ENCODE data around the gene B4GALT5.
"Not testable (repeated sequence)": the region's sequence is repeated elsewhere in the genome, so short reads cannot be mapped to it uniquely, and the experiment has no call there.

The B4GALT5 gene

DNA sequence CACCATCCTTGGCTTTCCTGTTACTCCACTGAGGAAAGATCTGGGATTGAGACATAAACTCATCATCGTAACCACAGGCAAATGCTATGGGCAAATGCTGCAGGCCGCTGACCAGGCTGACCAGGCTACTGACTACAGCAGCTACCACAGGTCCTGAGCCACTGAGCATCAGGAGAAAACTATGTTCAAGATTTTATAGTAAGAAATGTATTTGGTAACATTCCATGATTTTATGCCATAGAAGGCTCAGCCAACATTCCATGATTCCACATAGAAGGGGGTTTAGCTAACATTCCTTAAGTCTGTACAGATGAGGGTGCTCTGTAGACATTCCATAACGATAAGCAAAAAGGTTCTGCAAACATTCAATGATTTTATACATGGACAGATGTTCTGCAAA lies 16.1 kb upstream of the B4GALT5 start:
- DNase-seq (ENCODE audit: low read depth): no peak

DNA sequence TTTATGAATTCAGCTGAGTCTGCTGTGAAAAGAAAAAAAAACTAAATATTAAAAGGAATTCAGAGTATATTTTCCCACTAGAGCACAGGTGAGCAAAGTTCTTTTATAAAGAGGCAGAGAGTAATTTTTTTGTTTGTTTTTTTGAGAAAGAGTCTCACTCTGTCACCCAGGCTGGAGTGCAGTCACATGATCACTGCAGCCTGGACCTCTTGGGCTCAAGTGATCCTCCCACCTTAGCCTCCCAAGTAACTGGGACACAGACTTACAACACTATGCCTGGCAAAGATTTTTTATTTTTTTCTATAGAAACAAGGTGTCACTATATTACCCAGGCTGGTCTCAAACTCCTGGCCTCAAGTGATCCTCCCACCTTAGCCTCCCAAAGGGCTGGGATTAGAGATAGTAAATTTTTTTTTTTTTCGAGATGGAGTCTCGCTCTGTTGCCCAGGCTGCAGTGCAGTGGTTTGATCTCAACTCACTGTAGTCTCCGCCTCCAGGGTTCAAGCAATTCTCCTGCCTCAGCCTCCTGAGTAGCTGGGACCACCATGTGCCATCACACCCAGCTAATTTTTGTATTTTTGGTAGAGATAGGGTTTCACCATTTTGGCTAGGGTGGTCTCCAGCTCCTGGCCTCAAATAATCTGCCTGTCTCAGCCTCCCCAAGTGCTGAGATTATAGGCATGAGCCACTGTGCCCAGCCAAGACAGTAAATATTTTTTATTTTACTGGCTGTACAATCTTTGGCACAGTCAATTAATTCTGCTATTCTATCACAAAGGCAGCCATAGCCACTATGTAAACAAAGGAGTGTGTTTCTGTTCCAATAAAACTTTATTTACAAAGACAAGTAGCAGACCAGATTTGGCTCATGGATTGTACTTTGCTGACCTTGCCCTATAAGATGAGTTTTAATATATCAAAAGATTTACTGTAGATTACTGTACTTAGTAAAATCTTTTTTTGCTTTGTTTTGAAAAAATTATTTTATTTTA lies 14.5 kb upstream of the B4GALT5 start:
- DNase-seq (ENCODE audit: low read depth): no peak

DNA sequence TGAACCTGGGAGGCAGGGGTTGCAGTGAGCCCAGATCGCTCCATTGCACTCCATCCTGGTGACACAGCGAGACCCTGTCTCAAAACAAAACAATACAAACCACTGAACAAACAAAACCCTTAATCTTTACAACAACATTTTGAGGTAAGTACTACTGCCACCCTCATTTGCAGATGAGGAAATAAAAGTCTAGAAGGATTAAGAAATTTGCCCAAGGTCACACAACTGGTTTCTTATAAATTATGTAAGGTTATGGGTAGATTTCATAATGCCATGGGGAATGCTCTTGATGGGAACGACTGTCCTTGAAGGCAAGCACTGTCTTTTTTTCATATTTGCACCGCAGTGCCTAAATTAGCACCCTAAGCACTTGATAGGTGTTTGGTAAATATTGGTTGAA lies 13.8 kb upstream of the B4GALT5 start:
- no peak for DNase-seq (ENCODE audit: low read depth)

DNA sequence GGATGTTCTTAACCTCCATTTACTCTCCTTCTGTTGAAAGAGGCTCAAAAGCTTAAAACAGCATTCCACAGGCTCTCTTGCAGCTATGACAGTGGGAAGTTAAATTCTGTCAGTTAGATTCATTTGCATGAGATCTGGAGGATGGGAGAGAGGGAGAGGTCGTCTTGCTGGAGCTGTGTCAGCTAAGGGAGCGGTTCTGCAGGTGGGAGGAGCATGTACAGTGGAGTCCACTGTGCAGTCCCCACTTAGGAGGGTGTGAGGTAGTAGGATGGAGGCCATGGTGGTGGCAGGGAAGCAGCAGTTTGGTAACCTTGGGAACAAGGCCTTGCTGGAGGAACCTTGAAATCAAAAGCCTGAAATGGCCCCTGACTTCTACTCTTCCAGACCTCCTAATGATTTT lies 12.0 kb upstream of the B4GALT5 start:
- DNase-seq (ENCODE audit: low read depth): no peak

DNA sequence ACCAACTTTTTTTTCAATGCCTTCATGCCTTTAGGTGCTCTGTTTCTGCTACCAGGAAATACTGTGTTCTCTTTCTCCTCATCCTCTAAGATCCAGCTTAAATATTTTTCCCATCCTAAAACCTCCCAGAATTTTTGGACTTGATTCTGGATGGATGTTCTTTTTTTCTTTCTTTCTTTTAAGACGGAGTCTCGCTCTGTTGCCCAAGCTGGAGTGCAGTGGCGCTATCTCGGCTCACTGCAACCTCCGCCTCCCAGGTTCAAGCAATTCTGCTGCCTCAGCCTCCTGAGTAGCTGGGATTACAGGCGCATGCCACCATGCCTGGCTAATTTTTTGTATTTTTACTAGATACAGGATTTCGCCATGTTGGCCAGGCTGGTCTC lies 11.5 kb upstream of the B4GALT5 start:
- DNase-seq (ENCODE audit: low read depth): not testable (repeated sequence)

DNA sequence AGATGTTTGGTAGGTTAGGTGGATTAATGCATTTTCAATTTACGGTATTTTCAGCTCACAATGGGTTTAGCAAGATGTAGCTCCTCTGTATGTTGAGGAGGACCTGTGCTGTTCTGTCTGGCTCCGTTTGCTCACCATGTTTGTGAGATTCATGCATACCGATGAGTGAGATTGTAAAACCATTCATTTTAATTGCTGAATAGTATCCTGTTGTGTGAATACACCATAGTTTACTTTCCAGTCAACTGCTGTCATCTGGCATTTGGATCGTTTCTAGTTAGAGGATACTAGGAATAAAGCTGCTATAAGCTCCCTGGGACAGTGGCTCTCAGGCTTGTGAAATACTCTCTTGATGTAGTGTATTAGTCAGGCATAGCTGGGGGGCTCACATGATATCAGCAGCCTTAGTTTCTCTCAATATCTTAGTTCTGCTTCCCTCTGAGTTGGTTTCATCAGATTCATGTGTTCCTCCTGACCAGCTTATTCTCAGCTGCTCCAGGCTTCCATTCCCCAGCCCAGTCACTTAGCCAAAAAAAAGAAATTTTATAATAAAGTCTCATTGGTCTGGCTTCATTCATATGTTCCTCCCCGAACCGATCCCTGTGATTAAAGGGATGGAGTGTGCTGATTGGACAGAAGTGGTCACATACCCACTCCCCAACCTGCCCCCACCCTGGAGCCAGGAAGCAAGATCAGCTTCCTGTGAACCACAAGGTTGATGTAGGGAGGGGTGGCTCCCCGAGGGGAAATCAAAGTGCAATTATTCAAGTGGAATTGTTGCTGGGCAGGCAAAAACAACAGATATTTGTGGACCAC lies 10.9 kb upstream of the B4GALT5 start:
- no peak for DNase-seq (ENCODE audit: low read depth)

DNA sequence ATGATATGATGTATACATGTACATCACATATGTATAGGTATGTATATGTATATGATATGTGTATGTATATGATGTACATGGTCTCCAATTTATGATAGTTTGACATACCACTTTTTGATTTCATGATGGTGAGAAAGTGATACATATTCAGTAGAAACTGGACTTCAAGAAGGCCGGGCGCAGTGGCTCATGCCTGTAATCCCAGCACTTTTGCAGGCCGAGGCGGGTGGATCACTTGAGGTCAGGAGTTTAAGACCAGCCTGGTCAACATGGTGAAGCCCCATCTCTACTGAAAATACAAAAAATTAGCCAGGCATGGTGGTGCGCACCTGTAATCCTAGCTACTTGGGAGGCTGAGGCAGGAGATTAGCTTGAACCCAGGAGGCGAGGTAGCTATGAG lies 10.1 kb upstream of the B4GALT5 start:
- DNase-seq (ENCODE audit: low read depth): not testable (repeated sequence)

DNA sequence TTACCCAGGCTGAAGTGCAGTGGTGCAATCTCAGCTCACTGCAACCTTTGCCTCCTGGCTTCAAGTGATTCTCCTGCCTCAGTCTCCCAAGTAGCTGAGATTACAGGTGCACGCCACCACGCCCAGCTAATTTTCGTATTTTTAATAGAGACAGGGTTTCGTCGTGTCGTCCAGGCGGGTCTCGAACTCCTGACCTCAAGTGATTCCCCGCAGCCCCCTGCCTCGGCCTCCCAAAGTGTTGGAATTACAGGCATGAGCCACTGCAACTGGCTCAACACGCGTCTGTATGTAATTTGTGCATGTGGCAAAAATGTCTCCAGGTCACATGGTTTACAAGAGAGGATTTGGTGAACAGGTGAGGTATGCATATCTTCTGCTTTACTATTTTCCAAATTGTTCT lies 7.6 kb upstream of the B4GALT5 start:
- not testable (repeated sequence) for DNase-seq (ENCODE audit: low read depth)

DNA sequence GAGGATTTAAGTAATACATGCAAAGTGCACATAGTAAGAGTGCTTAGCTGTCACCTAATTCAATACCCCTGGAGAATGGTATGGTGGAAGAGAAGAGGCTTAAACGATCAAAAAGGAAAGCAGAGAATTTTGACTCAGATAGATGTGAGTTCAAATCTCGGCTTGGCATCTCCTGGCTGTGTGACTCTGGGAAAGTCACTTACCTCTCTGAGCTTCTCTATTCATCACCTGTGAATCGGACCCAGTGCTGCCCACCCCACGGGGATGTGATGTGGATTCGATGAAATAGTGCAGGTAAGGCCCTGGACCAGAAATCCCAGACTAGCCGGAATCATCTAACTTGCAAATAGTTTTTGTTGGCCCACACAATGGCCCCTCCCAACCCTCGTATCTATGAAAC lies 1.8 kb upstream of the B4GALT5 start:
- no peak for DNase-seq (ENCODE audit: low read depth)

DNA sequence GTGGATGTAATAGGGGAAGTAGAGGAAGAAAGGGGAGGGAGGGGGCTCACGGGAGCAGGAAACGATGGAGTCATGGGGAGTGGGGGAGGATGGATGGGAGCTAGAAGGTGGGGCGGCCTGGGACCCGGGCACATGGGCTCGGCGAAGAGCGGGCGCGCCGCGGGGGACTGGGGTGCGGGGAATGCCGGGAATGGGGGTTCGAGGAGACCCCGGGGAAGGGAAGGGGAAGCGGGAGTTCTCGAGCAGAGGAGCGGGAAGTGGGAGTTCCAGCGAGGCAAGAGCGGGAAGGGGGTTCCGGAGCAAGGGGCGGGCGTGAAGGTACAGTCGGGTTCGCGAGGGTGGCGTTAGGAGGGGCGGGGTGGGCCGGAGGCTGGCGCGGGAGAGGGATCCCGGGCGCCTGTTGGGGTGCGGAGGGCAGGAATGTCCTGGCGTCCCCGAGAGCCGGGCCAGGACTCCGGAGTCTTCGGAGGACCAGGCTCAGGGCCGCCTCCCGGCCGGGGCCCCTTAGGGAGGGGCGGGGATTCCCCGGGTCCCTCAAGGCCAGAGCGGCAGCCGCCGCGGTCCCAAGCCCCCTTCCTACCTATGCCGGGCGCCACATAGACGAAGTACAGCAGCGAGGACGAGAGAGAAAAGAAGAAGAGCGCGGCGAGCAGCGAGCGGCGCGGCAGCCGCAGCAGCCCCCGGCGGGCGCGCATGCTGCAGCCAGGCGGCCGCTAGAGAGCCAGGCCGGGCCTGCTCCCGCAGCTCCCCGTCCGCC lies 504 bp downstream of the B4GALT5 start:
- DNase-seq (ENCODE audit: low read depth): peak; percentile 34

DNA sequence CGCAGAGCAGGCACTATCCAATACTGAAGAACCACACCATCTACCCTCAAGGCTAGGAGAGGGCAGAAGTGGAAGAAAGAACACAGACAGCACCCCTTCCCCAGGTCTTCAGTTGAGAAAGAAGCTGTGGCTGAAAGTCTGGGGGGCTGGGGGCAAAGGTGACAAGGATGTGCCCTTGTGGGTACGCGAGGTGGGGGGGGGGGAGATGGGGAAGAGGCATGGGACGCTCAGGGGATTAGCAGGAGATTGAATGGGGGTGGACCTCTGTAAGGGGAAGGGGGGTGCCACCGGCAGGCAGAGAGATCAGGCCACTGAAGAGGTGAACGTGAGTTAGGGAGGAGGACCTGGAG lies 1.1 kb downstream of the B4GALT5 start:
- DNase-seq (ENCODE audit: low read depth): no peak

DNA sequence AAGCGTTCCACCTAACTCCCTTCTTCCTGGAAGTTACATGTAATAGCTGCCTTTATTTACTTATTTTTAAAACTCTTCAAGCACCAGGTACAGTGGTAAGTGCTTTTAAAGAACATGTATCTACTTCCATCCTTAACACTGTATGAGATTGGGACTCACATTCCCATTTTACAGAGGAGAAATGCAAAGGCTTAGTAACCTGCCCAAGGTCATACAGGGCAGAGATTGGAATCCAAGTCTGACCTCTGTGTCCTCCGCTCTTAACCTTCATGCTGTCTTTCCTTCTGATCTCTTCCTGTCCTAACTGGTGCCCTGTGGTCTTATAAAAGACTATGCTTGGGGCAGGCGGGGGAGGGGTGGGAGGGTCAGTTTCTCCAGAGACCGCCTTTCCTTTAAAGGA lies 1.6 kb downstream of the B4GALT5 start:
- DNase-seq (ENCODE audit: low read depth): no peak

DNA sequence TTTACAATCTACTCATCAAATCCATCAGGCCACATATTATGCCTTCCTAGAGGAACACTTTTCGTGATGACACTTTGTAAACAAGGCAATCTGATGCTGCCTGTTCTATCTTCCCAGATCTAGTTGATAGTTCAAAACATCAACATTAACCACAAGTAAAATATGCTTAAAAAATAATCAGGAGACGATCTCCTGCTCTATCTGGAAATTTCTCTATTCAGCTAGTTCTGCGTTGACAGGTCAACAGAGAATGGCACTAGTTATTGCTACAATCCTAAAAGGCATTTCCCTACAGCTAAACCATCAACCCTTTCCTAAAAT lies 2.1 kb downstream of the B4GALT5 start:
- no peak for DNase-seq (ENCODE audit: low read depth)

DNA sequence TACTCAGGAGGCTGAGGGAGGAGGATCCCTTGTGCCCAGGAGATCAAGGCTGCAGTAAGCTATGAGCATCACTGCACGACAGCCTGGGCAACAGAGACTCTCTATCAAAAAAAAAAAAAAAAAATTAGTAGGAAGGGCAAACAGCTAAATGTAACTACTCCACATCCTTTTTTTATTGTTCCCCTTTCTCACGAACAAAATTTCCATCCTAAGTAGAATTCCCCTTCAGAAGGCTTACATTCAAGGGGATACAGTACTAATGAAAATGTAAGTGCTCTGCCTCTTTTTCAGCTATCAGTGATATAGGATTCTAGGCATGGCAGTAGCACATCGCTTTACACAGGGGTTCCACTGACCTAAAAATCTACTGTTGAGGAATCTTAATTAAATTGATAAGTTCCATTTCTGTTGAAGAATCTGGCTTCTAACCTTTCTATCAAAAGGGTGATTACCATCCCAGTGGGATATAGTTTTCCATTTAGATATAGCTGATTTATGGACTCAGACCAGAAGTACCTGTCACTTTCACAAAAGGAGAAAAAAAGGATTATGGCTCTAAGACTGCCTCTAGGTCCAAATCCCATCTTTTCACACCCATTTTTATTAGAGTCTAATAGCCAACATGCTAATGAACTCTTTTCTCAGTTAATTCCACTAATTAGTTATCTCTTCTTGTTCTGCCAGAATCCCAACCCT lies 2.6 kb downstream of the B4GALT5 start:
- DNase-seq (ENCODE audit: low read depth): no peak

DNA sequence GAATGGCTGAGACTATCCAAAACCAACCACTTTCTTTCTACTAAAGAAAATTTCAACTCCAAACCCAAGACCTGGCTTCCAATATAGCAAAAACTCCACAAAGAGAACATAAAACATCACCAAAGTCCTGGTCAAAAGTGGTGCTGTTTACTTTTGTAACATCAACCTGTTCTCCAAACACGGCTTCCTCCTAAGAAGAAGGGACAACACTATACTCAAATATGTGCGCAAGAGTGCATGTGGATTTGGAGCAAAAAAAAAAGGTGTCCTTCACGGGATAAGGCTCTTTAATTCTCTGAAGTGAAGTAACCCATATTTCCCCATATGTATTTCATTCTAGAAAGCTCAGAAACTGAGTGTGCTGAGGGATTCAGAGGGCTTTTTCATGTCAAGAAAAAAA lies 6.6 kb downstream of the B4GALT5 start:
- DNase-seq (ENCODE audit: low read depth): no peak

DNA sequence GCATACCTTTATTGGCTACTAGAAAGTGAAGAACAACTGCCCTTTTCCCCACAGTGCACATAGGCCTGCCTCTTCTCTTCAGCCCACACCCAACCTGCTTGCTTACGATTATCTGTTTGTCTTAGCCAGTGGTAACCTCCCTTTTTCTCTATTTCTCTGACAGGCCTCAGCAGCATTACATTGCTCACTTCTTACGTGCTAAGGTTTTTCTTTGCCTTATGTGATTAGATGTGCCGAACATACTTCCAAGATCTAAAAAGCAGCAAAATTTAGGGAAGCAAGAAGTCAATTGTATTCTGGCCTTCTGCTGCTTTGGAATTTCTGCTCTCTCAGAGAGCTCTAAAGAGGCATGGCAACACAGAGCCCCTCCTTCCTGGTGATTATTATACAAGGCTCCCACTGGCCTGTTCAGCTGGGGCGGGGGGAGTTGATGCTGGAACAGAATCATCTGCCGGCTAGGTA lies 7.0 kb downstream of the B4GALT5 start:
- no peak for DNase-seq (ENCODE audit: low read depth)

DNA sequence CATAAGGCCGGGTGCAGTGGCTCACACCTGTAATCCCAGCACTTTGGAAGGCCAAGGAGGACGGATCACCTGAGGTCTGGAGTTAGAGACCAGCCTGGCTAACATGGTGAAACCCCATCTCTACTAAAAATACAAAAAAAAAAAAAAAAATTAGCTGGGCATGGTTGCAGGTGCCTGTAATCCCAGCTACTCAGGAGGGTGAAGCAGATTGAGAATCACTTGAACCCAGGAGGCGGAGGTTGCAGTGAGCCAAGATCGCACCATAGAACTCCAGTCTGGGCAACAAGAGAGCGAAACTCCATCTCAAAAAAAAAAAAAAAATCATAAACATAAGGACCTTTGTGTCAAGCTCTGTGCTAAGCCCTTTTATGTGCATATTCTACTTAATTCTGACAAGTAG lies 7.8 kb downstream of the B4GALT5 start:
- DNase-seq (ENCODE audit: low read depth): not testable (repeated sequence)

DNA sequence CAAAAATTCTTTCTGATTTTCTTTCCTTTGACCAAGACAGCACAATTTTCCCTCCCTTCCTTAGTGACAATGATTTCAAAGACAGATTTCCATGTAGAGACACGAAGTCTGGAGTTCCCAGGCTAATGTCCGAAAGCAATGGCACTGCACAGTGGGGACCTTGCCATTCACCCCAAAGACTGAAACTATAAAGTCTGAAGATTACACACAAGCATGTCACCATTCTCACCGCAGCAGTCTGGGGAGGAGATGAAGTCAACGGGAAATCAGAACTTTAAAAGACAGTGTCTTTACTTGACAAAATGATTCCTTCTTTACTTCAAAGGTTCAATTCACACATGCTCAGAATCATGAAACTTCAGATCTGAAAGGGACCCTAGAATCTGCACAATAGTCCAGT lies 8.3 kb downstream of the B4GALT5 start:
- DNase-seq (ENCODE audit: low read depth): no peak

DNA sequence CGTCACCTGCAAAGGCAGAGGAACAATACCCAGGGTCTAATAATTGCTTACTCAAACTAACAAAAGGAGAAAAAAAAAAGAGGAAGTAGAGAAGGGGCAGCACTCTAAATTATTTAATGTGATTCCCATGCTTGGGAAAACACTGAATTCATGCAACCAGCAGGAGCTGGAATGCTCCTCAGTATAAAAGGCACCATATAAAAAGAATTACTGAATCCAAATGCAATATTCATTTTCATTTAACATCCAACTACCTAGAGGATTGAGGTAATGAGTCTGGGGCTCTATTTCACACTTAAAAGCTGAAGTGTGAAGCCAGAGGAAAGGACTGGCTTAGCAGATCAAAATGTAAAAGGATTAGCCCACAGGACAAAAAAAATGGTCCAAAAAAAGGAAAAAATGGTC lies 8.7 kb downstream of the B4GALT5 start:
- no peak for DNase-seq (ENCODE audit: low read depth)

DNA sequence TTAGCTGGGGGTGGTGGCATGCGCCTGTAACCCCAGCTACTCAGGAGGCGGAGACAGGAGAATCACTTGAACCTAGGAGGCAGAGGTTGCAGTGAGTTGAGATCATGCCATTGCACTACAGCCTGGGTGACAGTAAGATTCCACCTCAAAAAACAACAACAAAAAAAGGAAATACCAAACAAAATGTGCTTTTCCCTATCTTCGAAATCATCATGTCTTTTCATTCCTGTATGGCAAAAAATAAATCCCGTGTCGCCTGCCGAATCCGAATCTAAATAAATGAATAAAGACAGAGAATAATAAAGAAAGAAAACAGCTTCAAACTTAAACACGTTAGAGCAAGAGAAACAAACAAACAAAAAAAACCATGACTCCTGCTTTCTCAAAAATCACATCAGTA lies 11.8 kb downstream of the B4GALT5 start:
- DNase-seq (ENCODE audit: low read depth): no peak

DNA sequence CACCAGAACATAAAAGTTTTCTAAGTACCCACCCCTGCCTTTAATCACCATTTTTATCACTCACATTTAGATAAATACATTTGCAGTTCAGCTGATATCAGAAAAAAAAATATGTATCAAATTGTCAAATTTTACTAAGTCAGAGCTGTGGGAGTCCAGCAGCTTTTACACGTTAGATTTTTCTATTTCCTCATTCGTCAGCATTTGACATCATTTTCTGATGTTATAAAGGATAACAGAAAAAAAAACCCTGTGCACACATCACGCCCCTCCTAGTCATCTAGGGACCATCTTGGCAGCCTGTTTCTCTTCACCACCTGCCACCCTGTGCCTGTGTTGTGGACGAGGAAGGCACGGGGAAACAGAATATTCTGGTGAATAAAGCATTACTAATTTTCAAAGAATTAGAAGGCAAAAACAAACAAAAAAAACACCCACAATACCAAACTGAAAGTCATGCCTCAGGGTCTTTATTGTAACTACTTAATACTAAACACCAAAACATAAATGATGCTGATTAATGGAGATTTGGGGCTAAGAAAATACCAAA lies 12.4 kb downstream of the B4GALT5 start:
- DNase-seq (ENCODE audit: low read depth): no peak

Data from activated gamma-delta T cell treated with anti-CD3 and anti-CD28 coated beads, Interleukin-2, amount 50 U/mL, for 16 hours (primary cell).